ENCODE results near the gene TSPYL2.

- TF ChIP-seq CTCF (IDR thresholded peaks at IDR 0.05; ENCODE audit: insufficient read depth, low read depth, low read length) (no peak), EZH2 (IDR thresholded peaks at IDR 0.05; ENCODE audit: insufficient read depth, low read length) (no peak)
Observed at GRCh38 chrX:53073115-53073586, 9.0 kb upstream of the TSPYL2 start.

Data from astrocyte (in vitro differentiated cells and primary cell).